ENCODE measurements around the gene DDX53. TPM values are rescaled to one million over a fixed set of nuclear protein-coding genes. Genes with fewer than 3 reads are reported as not detected.

Gene DDX53
- total and polyA plus RNA-seq, 9 of the 15 experiments (the other 6 are each of a cell fraction or from before 2014, with no cell fraction given), result 0.25 to 3.3 (median 2.4) TPM

DNA sequence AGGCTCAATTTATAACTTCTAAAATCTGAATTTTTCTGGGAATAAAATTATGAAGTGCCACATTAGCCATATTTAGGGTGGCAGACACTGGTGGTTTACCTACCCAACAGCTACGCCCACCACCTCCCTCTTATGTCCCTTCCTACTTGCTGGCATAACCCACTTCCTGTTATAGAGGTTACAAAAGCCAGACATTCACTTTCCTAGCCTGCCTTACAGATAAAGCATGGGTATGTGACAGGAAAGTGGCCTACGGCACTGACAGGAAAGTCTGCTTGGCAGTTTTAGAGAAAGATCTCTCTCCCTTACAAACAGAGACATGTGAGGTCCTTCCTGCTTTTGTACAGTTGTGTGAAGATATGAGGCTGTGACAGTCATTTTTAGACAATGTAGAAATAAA, 12.4 kb downstream of the DDX53 start:
- Histone ChIP-seq H3K4me1 (replicated peaks in 1 of 2; ENCODE audit: control insufficient read depth in 2 of 2, insufficient read depth in 2 of 2, low read length in 2 of 2) (no peaks in the 10 kb centered on the region), H3K27me3 (ENCODE audit: control insufficient read depth in 2 of 2, insufficient read depth in 2 of 2, low read length in 2 of 2) (no peaks in the 10 kb centered on the region), H3K27ac (ENCODE audit: extremely low read depth, low read depth, low read length) (no peak overlapping the region), H3K9ac (ENCODE audit: insufficient read depth in 1 of 2, low read depth in 2 of 2, low read length in 2 of 2) (no peak overlapping the region), H2AFZ (ENCODE audit: low read depth, low read length) (no peak overlapping the region), H4K20me1 (replicated peaks; ENCODE audit: control insufficient read depth, insufficient read depth, low read length) (no peaks in the 10 kb centered on the region), H3K9me1 (ENCODE audit: control insufficient read depth, insufficient read depth, low read length) (no peaks in the 10 kb centered on the region), H3K36me3 (ENCODE audit: control insufficient read depth, insufficient read depth, low read length) (no peaks in the 10 kb centered on the region), H3K4me3 (no peak overlapping the region), H3K4me2 (ENCODE audit: insufficient read depth, low read length) (no peak overlapping the region), H3K9me3 (replicated peaks; ENCODE audit: control insufficient read depth, insufficient read depth, low read depth, low read length) (no peaks in the 10 kb centered on the region), H3K79me2 (ENCODE audit: control insufficient read depth, insufficient read depth, low read length) (no peaks in the 10 kb centered on the region)
- ChIA-PET POLR2A (no interaction called here), CTCF (ENCODE audit: low intra/inter-chr PET ratio) (no interaction called here)
- 43% methylated on average over 2 of the region's 2 CpGs for WGBS (ENCODE audit: insufficient coverage, low coverage, missing lambda C conversion rate)
- DNase-seq (ENCODE audit: extremely low read depth in 1 of 4, low spot score in 3 of 4) (no peak), ATAC-seq (no peak), FAIRE-seq (no peak)
- in situ Hi-C loops (cut with MboI) (no loop called here), intact Hi-C loops (cut with micrococcal nuclease) (no loop called here)
- TF ChIP-seq, protein P1, sequence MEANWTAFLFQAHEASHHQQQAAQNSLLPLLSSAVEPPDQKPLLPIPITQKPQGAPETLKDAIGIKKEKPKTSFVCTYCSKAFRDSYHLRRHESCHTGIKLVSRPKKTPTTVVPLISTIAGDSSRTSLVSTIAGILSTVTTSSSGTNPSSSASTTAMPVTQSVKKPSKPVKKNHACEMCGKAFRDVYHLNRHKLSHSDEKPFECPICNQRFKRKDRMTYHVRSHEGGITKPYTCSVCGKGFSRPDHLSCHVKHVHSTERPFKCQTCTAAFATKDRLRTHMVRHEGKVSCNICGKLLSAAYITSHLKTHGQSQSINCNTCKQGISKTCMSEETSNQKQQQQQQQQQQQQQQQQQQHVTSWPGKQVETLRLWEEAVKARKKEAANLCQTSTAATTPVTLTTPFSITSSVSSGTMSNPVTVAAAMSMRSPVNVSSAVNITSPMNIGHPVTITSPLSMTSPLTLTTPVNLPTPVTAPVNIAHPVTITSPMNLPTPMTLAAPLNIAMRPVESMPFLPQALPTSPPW (CRISPR knock-in tag; IDR thresholded peaks at IDR 0.05), result no peak
- BruUV-seq (replicated peaks), result no TSS peak

DNA sequence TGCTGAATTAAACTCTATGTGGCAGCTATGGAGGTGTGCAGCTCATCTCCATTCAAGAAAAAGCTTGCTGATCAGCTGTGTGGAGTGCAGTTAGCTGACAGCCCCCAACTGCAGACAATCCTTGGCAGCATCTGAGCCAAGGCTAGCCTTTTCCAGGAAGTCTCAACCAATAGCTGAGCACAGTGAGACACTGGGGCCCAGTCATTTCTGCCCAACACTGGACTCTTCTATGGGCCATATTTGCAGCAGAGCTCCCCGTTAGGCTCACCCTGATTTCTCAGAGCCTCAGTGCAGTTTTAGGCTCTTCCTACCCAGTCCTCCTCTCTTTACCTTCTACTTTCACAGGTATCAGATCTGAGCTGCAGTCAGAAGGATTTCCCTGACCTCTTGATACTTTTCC, 12.9 kb downstream of the DDX53 start:
- Histone ChIP-seq H3K79me2 (ENCODE audit: control insufficient read depth, insufficient read depth, low read length) (no peaks in the 10 kb centered on the region), H3K4me2 (ENCODE audit: insufficient read depth, low read length) (no peak overlapping the region), H3K9me3 (replicated peaks; ENCODE audit: control insufficient read depth, insufficient read depth, low read depth, low read length) (no peaks in the 10 kb centered on the region), H3K9ac (ENCODE audit: insufficient read depth in 1 of 2, low read depth in 2 of 2, low read length in 2 of 2) (no peak overlapping the region), H2AFZ (ENCODE audit: low read depth, low read length) (no peak overlapping the region), H3K9me1 (ENCODE audit: control insufficient read depth, insufficient read depth, low read length) (no peaks in the 10 kb centered on the region), H3K36me3 (ENCODE audit: control insufficient read depth, insufficient read depth, low read length) (no peaks in the 10 kb centered on the region), H3K4me1 (replicated peaks in 1 of 2; ENCODE audit: control insufficient read depth in 2 of 2, insufficient read depth in 2 of 2, low read length in 2 of 2) (no peaks in the 10 kb centered on the region), H4K20me1 (replicated peaks; ENCODE audit: control insufficient read depth, insufficient read depth, low read length) (no peaks in the 10 kb centered on the region), H3K27ac (ENCODE audit: extremely low read depth, low read depth, low read length) (no peak overlapping the region), H3K4me3 (no peak overlapping the region), H3K27me3 (ENCODE audit: control insufficient read depth in 2 of 2, insufficient read depth in 2 of 2, low read length in 2 of 2) (no peaks in the 10 kb centered on the region)
- in situ Hi-C loops (cut with MboI), result no loop called here
- intact Hi-C loops (cut with micrococcal nuclease), result no loop called here
- WGBS (ENCODE audit: insufficient coverage, low coverage, missing lambda C conversion rate), result 0% methylated on average over 1 of the region's 1 CpG
- no TSS peak for BruUV-seq (replicated peaks)
- DNase-seq (ENCODE audit: extremely low read depth in 1 of 4, low spot score in 3 of 4), result no peak
- TF ChIP-seq GTF2F1 (IDR thresholded peaks at IDR 0.05; ENCODE audit: low read depth, low read length) (no peak), TBP (optimal IDR thresholded peaks at IDR 0.05; ENCODE audit: low read depth, low read length) (no peak), SPI1 (IDR thresholded peaks at IDR 0.05; ENCODE audit: borderline replicate concordance, low read depth, low read length) (no peak), ZNF197 (CRISPR knock-in tag; IDR thresholded peaks at IDR 0.05; ENCODE audit: low read depth) (no peak), ZSCAN29 (IDR thresholded peaks at IDR 0.05) (no peak), PTBP1 (IDR thresholded peaks at IDR 0.05; ENCODE audit: low read depth, low read length) (no peak), NR1H2 (CRISPR knock-in tag; IDR thresholded peaks at IDR 0.05) (no peak), PCBP2 (IDR thresholded peaks at IDR 0.05; ENCODE audit: low read depth, low read length, poor library complexity, severe bottlenecking) (no peak), ZBTB17 (CRISPR knock-in tag; IDR thresholded peaks at IDR 0.05) (no peak), CHCHD3 (CRISPR knock-in tag; IDR thresholded peaks at IDR 0.05) (no peak)
- TF ChIP-seq, protein P2, sequence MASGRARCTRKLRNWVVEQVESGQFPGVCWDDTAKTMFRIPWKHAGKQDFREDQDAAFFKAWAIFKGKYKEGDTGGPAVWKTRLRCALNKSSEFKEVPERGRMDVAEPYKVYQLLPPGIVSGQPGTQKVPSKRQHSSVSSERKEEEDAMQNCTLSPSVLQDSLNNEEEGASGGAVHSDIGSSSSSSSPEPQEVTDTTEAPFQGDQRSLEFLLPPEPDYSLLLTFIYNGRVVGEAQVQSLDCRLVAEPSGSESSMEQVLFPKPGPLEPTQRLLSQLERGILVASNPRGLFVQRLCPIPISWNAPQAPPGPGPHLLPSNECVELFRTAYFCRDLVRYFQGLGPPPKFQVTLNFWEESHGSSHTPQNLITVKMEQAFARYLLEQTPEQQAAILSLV (tag; IDR thresholded peaks at IDR 0.05), result no peak
- no peak for FAIRE-seq
- ATAC-seq, result no peak
- ChIA-PET POLR2A (interaction anchor here (0.5 kb wide), 1 partner anchor 932 kb away, joined by 3 read pairs; no protein-coding TSS in a partner anchor), CTCF (ENCODE audit: low intra/inter-chr PET ratio) (no interaction called here)
